Vagina (tissue), 2 donors: ENCODE data around the gene MBNL2.

Experiments
- CTCF ChIP-seq, 3 experiments: fragments of 450-650 bp in 2 of 3; fragments of 200-600 bp in 1 of 3; sonication (generic) in 1 of 3; IDR thresholded peaks; one replicate each; pipeline ENCODE4 v1.5.1; 2017 to 2019; ENCODE audit warnings: antibody characterized with exemption in 3 of 3, mild to moderate bottlenecking in 2 of 3, moderate library complexity in 2 of 3
- POLR2AphosphoS5 ChIP-seq, 2 donors: sonication (generic); formaldehyde crosslinking; IDR thresholded peaks; one replicate each; pipeline ENCODE4 v1.9.0; 2017; ENCODE audit warnings: antibody characterized with exemption in 2 of 2, mild to moderate bottlenecking in 2 of 2, low read depth in 1 of 2; ENCODE audit not compliant: insufficient read depth in 1 of 2

GRCh38 chr13:97283888-97284287 is 61.8 kb downstream of the MBNL2 start:
- TF ChIP-seq CTCF (IDR thresholded peaks at IDR 0.05) = no peak
- no peak for TF ChIP-seq POLR2AphosphoS5 (IDR thresholded peaks at IDR 0.05; ENCODE audit: insufficient read depth in 1 of 2, low read depth in 1 of 2)
